ENCODE results near the gene RNF166. TPM values are rescaled to one million over a fixed set of nuclear protein-coding genes. Genes with fewer than 3 reads are reported as not detected.

The RNF166 gene
- total and polyA plus RNA-seq, 2 donors from 2014 or later, result 16.3 to 31.4 TPM

DNA sequence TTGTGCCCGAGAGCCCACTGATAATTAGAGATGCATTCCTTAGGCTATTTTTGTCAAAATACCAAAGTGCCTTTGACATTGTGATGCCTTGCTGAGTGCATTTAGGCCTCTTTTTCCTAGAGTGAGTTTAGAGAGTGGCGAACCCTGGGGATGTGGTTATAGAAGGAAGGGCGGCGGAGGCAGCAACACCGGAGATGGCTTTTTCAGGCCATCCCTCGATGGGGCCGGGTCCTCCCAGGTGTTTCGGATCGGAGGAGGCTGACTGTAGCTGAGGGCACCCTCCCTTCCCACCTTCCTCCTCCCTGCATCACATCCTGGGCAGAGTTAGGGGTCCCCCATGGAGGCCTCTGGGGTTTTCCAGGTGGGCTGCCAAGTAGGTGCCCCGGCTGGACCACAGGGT lies 13.3 kb downstream of the RNF166 start:
- Histone ChIP-seq H3K4me3 (ENCODE audit: low read length in 3 of 3) (no peak overlapping the region), H3K27ac (ENCODE audit: low read depth in 2 of 2, low read length in 2 of 2) (no peak overlapping the region), H3K27me3 (ENCODE audit: control insufficient read depth, insufficient read depth, low read length) (peaks cover 2% of the 10 kb centered on the region), H3K4me1 (ENCODE audit: control insufficient read depth in 2 of 3, insufficient read depth in 2 of 3, low read depth in 1 of 3, low read length in 3 of 3) (no peaks in the 10 kb centered on the region), H3K36me3 (ENCODE audit: control insufficient read depth in 2 of 3, insufficient read depth in 3 of 3, low read length in 3 of 3) (no peaks in the 10 kb centered on the region), H3K9me3 (ENCODE audit: control insufficient read depth in 2 of 3, insufficient read depth in 1 of 3, low read length in 3 of 3) (no peaks in the 10 kb centered on the region), H3K9ac (ENCODE audit: low read length in 3 of 3) (no peak overlapping the region)
- TF ChIP-seq, protein P1, sequence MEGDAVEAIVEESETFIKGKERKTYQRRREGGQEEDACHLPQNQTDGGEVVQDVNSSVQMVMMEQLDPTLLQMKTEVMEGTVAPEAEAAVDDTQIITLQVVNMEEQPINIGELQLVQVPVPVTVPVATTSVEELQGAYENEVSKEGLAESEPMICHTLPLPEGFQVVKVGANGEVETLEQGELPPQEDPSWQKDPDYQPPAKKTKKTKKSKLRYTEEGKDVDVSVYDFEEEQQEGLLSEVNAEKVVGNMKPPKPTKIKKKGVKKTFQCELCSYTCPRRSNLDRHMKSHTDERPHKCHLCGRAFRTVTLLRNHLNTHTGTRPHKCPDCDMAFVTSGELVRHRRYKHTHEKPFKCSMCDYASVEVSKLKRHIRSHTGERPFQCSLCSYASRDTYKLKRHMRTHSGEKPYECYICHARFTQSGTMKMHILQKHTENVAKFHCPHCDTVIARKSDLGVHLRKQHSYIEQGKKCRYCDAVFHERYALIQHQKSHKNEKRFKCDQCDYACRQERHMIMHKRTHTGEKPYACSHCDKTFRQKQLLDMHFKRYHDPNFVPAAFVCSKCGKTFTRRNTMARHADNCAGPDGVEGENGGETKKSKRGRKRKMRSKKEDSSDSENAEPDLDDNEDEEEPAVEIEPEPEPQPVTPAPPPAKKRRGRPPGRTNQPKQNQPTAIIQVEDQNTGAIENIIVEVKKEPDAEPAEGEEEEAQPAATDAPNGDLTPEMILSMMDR (IDR thresholded peaks at IDR 0.05; ENCODE audit: borderline replicate concordance, extremely low read depth, insufficient read depth), result no peak
- intact Hi-C loops (cut with DNase I), result no loop called here
- FAIRE-seq (no peak), DNase-seq (no peak)

DNA sequence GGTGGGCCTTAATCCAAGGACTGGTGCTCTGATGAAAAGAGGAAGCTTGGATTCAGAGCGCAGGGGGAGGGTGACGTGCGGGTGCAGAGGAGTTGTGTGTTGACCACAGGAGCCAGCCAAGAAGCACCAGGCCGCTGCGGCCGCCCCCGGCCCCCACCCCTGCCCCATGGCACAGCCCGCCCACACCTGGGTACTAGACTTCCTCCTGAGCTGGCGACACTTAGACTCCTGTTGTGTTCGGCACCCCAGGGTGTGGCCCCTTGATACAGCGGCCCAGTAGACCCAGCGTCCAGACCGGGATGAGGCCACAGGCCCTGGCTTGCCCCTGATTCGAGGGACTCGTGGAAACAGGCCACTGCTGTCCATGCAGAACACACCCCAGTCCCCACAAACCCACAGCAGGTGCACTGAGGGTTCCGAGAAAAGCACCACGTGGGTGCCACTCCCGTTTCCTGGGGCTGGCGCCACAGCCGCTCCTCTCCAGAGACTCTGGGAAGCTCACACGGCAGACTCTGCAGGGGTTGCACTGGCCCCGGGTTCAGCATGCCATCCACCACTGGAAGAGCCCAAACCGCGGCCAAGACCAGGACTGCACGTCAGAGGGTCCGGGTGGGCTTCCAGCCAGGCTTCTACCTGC lies 14.2 kb downstream of the RNF166 start:
- H3K9me3 ChIP-seq (ENCODE audit: control insufficient read depth in 2 of 3, insufficient read depth in 1 of 3, low read length in 3 of 3), result no peaks in the 10 kb centered on the region
- no peak overlapping the region for H3K27ac ChIP-seq (ENCODE audit: low read depth in 2 of 2, low read length in 2 of 2)
- peaks cover 2% of the 10 kb centered on the region for H3K27me3 ChIP-seq (ENCODE audit: control insufficient read depth, insufficient read depth, low read length)
- no peak overlapping the region for H3K4me3 ChIP-seq (ENCODE audit: low read length in 3 of 3)
- TF ChIP-seq, protein P1 (IDR thresholded peaks at IDR 0.05; ENCODE audit: borderline replicate concordance, extremely low read depth, insufficient read depth), result no peak
- no peaks in the 10 kb centered on the region for H3K36me3 ChIP-seq (ENCODE audit: control insufficient read depth in 2 of 3, insufficient read depth in 3 of 3, low read length in 3 of 3)
- intact Hi-C loops (cut with DNase I), result no loop called here
- H3K9ac ChIP-seq (ENCODE audit: low read length in 3 of 3), result no peak overlapping the region
- FAIRE-seq (no peak), DNase-seq (no peak)
- H3K4me1 ChIP-seq (ENCODE audit: control insufficient read depth in 2 of 3, insufficient read depth in 2 of 3, low read depth in 1 of 3, low read length in 3 of 3), result no peaks in the 10 kb centered on the region

DNA sequence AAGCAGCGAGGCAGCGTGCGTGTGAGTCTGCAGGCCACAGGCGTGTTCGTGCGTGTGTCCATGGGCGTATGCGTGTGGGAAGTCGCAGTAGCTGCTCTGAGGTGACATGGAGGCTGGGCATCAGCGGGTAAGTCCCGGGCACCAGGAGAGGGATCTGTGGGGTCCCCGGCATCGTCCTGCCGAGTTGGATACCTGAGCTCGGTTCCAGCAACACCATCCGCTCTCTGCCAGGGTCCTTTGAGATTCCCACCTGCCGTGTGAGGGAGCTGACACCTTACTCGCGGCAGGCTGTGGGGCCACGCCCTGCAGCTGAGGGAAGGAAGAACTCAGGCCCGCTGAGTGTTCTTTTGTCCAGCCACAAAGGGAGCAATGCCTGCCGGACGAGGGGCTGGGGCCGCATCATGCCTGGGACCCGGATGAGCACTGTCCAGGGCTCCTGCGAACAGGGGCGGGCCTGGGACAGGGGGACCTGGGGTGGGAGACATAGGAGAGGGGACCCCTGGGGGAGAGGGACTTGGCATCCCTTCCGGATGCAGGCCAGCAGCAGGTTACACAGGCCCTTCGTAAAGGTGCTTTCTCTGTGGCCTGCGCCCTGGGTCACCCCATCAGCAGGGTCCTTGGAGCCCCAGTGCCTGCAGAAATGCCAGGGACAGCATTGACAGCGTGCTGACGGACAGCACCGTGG lies 14.9 kb downstream of the RNF166 start:
- no peak for FAIRE-seq
- H3K9ac ChIP-seq (ENCODE audit: low read length in 3 of 3), result no peak overlapping the region
- H3K27ac ChIP-seq (ENCODE audit: low read depth in 2 of 2, low read length in 2 of 2), result no peak overlapping the region
- intact Hi-C loops (cut with DNase I), result no loop called here
- H3K27me3 ChIP-seq (ENCODE audit: control insufficient read depth, insufficient read depth, low read length), result peaks cover 2% of the 10 kb centered on the region
- no peaks in the 10 kb centered on the region for H3K9me3 ChIP-seq (ENCODE audit: control insufficient read depth in 2 of 3, insufficient read depth in 1 of 3, low read length in 3 of 3)
- H3K4me1 ChIP-seq (ENCODE audit: control insufficient read depth in 2 of 3, insufficient read depth in 2 of 3, low read depth in 1 of 3, low read length in 3 of 3), result peaks cover 0 to 4% (median 0%) of the 10 kb centered on the region in 3 donors
- TF ChIP-seq, protein P1 (IDR thresholded peaks at IDR 0.05; ENCODE audit: borderline replicate concordance, extremely low read depth, insufficient read depth), result no peak
- no peak for DNase-seq
- no peaks in the 10 kb centered on the region for H3K36me3 ChIP-seq (ENCODE audit: control insufficient read depth in 2 of 3, insufficient read depth in 3 of 3, low read length in 3 of 3)
- H3K4me3 ChIP-seq (ENCODE audit: low read length in 3 of 3), result no peak overlapping the region
